ENCODE data around the gene TNFRSF8.

Gene TNFRSF8

DNA sequence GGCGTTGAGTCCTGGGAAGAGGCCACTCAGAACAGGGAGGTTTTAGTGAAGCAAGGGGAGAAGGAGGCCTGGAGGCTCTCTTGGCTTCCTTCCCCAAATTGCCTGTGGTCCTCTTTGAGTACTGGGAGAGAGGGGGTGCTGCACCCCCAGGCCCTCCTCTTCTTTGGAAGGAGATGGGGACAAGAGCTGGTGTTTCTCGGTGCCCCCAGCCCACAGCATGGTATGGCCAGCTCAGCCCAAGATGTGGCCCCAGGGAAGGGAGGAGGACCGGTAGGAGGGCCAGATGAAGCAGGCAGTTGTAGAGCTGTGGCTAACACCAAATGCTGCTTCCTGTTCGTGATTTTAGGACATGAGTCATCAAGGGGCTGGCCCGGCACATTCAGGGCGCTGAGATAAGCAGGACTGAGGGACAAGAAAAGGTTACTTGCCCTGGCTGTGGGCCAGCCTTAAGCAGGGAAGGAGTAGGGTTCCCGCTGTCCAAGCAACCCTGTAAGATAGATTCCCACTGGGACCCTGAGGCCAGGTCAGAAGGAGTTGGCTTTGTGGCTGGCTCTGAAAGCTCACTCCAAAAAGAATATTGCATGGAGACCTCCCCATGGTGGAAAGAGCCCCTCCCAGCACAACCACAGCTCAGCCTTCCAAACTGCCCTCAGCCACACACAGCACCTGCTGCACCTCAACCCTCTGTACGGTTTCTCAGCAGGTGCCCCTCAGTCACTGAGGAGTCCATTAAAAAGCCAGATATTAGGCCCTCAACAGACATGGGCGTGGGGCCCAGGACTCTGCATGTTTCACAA lies 98.8 kb downstream of the TNFRSF8 start:
- in situ Hi-C loops (cut with HindIII; ENCODE audit: low pct_ligation_motif_present, low pct_unique_long_range_greater_than_20kb, low sequenced_read_pairs), result no loop called here
- peak; percentile 50 for DNase-seq

DNA sequence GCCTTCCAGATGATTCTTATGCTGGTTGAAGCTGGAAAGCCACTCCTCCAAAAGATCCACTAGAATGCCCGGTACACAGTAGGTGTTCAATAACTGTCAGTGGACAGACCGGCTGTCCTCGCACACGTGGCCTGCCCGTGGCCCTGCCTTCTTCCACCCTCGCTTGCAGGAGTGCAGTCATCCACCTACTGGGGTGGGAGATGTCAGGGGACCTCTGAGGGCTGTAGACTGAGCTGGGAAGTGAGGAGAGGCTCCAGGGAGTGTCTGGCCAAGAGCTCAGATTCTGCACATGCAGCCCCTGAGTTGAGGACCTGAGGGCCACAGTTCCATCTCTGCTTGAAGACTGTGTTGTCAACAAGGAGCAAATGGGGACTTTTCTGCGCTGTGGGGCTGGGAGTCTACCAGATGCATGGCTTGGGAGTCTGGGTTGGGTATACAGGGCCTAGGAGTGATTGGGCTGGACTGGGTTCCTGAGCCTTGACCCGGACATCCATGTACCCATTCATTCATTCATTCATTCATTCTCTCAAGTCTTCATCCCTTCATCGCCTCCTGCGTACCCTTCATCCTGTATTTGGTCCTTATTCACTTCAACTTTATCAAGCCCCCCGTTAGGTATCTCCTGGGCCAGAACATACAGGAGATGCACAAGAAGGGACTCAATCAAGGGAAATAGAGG lies 99.5 kb downstream of the TNFRSF8 start:
- in situ Hi-C loops (cut with HindIII; ENCODE audit: low pct_ligation_motif_present, low pct_unique_long_range_greater_than_20kb, low sequenced_read_pairs), result no loop called here
- DNase-seq, result no peak

GRCh38 chr1:12163210-12163609 lies 100.1 kb downstream of the TNFRSF8 start:
- no peak for DNase-seq
- in situ Hi-C loops (cut with HindIII; ENCODE audit: low pct_ligation_motif_present, low pct_unique_long_range_greater_than_20kb, low sequenced_read_pairs), result no loop called here

- in situ Hi-C loops (cut with HindIII; ENCODE audit: low pct_ligation_motif_present, low pct_unique_long_range_greater_than_20kb, low sequenced_read_pairs), result no loop called here
These were observed 101.1 kb downstream of the TNFRSF8 start for GRCh38 chr1:12164210-12164609.

GRCh38 chr1:12165342-12165741 lies 102.2 kb downstream of the TNFRSF8 start:
- no peak for DNase-seq
- in situ Hi-C loops (cut with HindIII; ENCODE audit: low pct_ligation_motif_present, low pct_unique_long_range_greater_than_20kb, low sequenced_read_pairs), result no loop called here

More at GRCh38 chr1:12164210-12164609, 101.1 kb downstream of the TNFRSF8 start:
- no peak for DNase-seq

GRCh38 chr1:12166834-12167492 lies 103.9 kb downstream of the TNFRSF8 start, which contains the start of gene TNFRSF1B:
Gene TNFRSF1B, plus strand, starts transcription at chr1:12166991. Its CDS starts 101 bp downstream, at chr1:12167092.
- in situ Hi-C loops (cut with HindIII; ENCODE audit: low pct_ligation_motif_present, low pct_unique_long_range_greater_than_20kb, low sequenced_read_pairs), result no loop called here

GRCh38 chr1:12167493-12168429 lies 104.7 kb downstream of the TNFRSF8 start:
- DNase-seq, result no peak
- in situ Hi-C loops (cut with HindIII; ENCODE audit: low pct_ligation_motif_present, low pct_unique_long_range_greater_than_20kb, low sequenced_read_pairs), result no loop called here

More at GRCh38 chr1:12166834-12167492, 103.9 kb downstream of the TNFRSF8 start, which contains the start of gene TNFRSF1B:
- DNase-seq, result peak; percentile 21

GRCh38 chr1:12168451-12169160 lies 105.5 kb downstream of the TNFRSF8 start:
- in situ Hi-C loops (cut with HindIII; ENCODE audit: low pct_ligation_motif_present, low pct_unique_long_range_greater_than_20kb, low sequenced_read_pairs), result no loop called here
- DNase-seq, result no peak

GRCh38 chr1:12169442-12170135 lies 106.5 kb downstream of the TNFRSF8 start:
- in situ Hi-C loops (cut with HindIII; ENCODE audit: low pct_ligation_motif_present, low pct_unique_long_range_greater_than_20kb, low sequenced_read_pairs), result no loop called here
- no peak for DNase-seq

GRCh38 chr1:12170263-12170671 lies 107.2 kb downstream of the TNFRSF8 start:
- in situ Hi-C loops (cut with HindIII; ENCODE audit: low pct_ligation_motif_present, low pct_unique_long_range_greater_than_20kb, low sequenced_read_pairs), result no loop called here
- DNase-seq, result no peak

GRCh38 chr1:12171206-12172041 lies 108.3 kb downstream of the TNFRSF8 start:
- DNase-seq, result no peak
- in situ Hi-C loops (cut with HindIII; ENCODE audit: low pct_ligation_motif_present, low pct_unique_long_range_greater_than_20kb, low sequenced_read_pairs), result no loop called here

- DNase-seq, result no peak
- in situ Hi-C loops (cut with HindIII; ENCODE audit: low pct_ligation_motif_present, low pct_unique_long_range_greater_than_20kb, low sequenced_read_pairs), result no loop called here
These were observed 109.1 kb downstream of the TNFRSF8 start for GRCh38 chr1:12172042-12172851.

GRCh38 chr1:12173041-12173509 lies 110.0 kb downstream of the TNFRSF8 start:
- no peak for DNase-seq
- in situ Hi-C loops (cut with HindIII; ENCODE audit: low pct_ligation_motif_present, low pct_unique_long_range_greater_than_20kb, low sequenced_read_pairs), result no loop called here

- in situ Hi-C loops (cut with HindIII; ENCODE audit: low pct_ligation_motif_present, low pct_unique_long_range_greater_than_20kb, low sequenced_read_pairs), result no loop called here
- no peak for DNase-seq
These were observed 110.6 kb downstream of the TNFRSF8 start for GRCh38 chr1:12173631-12174121.
